Lower lobe of right lung (tissue), 2 donors: ENCODE measurements around the gene SCN4B. TPM values are rescaled to one million over a fixed set of nuclear protein-coding genes. Genes with fewer than 3 reads are reported as not detected.

Experiments used
- ATAC-seq, 2 donors: fragments of 200-7000 bp; cut with Tn5 transposase; one replicate each; pipeline ENCODE4 v1.9.1; 2020 to 2022; ENCODE audit warnings: mild to moderate bottlenecking in 2 of 2, moderate library complexity in 2 of 2
- DNase-seq: peaks from one replicate; pipeline ENCODE4 v3.0.0-alpha.2; 2020
- H3K27ac ChIP-seq: fragments of 200-600 bp; one replicate; pipeline ENCODE4 v1.8.0; 2022
- H3K27me3 ChIP-seq: fragments of 200-600 bp; one replicate; pipeline ENCODE4 v1.8.0; 2022; ENCODE audit warnings: low read depth
- H3K36me3 ChIP-seq: fragments of 200-600 bp; one replicate; pipeline ENCODE4 v1.8.0; 2022; ENCODE audit warnings: mild to moderate bottlenecking
- H3K4me1 ChIP-seq: fragments of 200-600 bp; one replicate; pipeline ENCODE4 v1.8.0; 2022
- H3K4me3 ChIP-seq: fragments of 200-600 bp; one replicate; pipeline ENCODE4 v1.8.0; 2022; ENCODE audit warnings: mild to moderate bottlenecking
- H3K9me3 ChIP-seq: fragments of 200-600 bp; one replicate; pipeline ENCODE4 v1.8.0; 2022
- intact Hi-C: fragments of 100-400 bp; cut with DNase I; formaldehyde crosslinking; loops from one replicate; pipeline ENCODE4 v1.11.0; 2022
- total RNA-seq: library from RNA; stranded (reverse); fragmentation: NEBNext Ultra II Directional; extraction: Animal tissue kit (Norgen Biotek cat#: 25700); gene quantifications from one replicate; pipeline ENCODE4 v1.2.1, GENCODE V29; 2021
- TF ChIP-seq, protein P1 (sequence below): fragments of 200-600 bp; IDR thresholded peaks from one replicate; pipeline ENCODE4 v1.8.0; 2022; ENCODE audit warnings: antibody characterized with exemption, mild to moderate bottlenecking
- donor health status: DM: no; HTN: yes; CAD: no; lungs with severe emphysema.

The SCN4B gene
- total RNA-seq, 1 donor from 2014 or later, result 6.0 TPM

DNA sequence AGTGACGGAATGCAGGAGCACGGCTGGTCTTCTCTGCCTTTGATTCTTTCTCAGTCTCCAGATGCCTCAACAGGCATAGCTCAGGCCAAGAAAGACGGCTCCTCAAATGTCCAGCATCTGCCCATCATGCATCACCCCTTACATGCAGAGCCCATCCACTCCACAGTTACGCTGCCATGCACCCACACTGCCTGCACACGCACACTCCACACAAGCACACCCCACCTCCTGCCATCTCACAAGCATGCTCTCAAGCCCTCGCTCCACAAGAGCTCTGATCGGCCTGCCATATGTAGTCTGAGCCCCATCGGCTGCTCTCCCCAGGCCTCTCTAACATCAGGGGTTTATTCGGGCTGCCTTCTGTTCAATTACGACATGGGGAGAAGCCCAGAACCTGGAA lies 18.8 kb downstream of the SCN4B start:
- intact Hi-C loops, result no loop called here
- peaks cover 5% of the 10 kb centered on the region for H3K36me3 ChIP-seq
- DNase-seq (no peak), ATAC-seq (no peak)
- TF ChIP-seq, protein P1, sequence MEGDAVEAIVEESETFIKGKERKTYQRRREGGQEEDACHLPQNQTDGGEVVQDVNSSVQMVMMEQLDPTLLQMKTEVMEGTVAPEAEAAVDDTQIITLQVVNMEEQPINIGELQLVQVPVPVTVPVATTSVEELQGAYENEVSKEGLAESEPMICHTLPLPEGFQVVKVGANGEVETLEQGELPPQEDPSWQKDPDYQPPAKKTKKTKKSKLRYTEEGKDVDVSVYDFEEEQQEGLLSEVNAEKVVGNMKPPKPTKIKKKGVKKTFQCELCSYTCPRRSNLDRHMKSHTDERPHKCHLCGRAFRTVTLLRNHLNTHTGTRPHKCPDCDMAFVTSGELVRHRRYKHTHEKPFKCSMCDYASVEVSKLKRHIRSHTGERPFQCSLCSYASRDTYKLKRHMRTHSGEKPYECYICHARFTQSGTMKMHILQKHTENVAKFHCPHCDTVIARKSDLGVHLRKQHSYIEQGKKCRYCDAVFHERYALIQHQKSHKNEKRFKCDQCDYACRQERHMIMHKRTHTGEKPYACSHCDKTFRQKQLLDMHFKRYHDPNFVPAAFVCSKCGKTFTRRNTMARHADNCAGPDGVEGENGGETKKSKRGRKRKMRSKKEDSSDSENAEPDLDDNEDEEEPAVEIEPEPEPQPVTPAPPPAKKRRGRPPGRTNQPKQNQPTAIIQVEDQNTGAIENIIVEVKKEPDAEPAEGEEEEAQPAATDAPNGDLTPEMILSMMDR, result no peak
- H3K9me3 ChIP-seq, result no peaks in the 10 kb centered on the region
- no peaks in the 10 kb centered on the region for H3K27me3 ChIP-seq
- no peak overlapping the region for H3K4me3 ChIP-seq
- H3K4me1 ChIP-seq, result no peaks in the 10 kb centered on the region
- no peak overlapping the region for H3K27ac ChIP-seq

DNA sequence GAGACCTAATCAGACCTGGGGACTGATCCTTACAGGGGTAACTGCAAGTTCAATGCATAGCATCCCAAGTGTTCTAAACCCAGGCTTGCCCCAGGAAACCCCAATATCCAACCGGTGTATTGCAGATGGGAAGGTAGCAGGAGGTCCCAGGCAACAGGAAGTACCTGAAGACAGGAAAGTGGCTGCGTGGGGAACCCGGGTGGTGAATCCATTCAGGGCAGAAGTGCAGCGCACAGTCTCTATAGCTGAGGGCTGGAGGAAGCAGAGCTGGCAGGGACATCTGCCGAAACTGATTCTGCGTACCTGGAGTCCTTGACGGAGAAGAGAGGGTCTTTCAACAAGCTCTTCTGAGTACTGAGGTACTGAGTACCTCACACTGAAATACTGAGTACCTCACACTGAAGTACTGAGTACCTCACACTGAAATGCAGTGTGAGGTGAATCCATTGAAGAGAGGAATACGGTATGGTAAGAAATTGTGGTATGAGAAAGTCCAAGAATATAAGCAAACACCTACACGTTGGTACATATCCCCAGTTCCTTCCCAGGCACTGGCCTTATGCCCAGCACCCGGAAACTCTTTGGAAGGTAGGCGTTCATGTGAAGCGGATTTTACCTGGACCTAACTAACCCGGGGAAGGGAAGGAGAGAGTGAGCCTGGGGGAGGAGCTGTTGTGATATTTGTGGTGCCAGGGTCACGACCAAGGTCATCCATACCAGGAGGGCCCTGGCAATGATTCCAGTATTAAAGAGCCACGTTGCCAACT lies 20.1 kb downstream of the SCN4B start:
- intact Hi-C loops, result no loop called here
- H3K36me3 ChIP-seq, result peaks cover under 1% of the 10 kb centered on the region
- no peak for DNase-seq
- no peaks in the 10 kb centered on the region for H3K9me3 ChIP-seq
- ATAC-seq, result no peak
- H3K4me3 ChIP-seq, result no peak overlapping the region
- no peak overlapping the region for H3K27ac ChIP-seq
- H3K4me1 ChIP-seq, result no peaks in the 10 kb centered on the region
- TF ChIP-seq, protein P1, result no peak
- H3K27me3 ChIP-seq, result no peaks in the 10 kb centered on the region

DNA sequence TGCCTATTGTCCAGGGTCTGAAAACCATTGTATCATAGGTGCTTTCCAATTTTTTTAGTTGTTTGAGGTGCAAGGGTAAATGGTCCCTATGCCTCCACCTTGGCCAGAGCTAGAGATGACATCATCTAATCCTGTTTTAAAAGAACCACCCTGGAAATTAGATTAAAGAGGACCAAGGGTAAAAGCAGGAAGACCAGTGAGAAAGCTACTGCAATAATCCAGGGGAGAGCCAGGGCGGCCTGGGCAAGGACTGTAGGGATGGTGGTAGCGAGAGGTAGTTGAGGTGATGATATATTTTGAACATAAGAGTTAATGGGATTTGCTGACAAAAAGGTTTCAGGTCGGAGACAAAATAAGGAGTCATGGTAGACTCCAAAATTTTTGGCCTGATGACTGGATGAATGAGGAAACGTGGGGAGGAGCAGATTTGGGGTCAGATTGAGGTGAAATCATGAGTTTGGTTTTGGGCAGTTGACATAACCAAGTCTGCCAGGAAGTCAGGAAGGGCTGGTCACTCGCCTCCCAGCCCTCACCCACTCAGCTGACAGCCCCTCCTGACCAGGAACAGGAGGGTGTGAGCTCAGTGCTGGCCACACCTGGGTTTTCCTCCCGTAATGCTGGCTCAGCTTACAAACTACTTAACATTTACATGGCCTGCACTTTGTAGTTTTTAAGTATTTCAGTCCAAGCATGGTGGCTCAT lies 23.0 kb downstream of the SCN4B start:
- Histone ChIP-seq H3K4me3 (no peak overlapping the region), H3K27ac (no peak overlapping the region), H3K36me3 (no peaks in the 10 kb centered on the region), H3K9me3 (no peaks in the 10 kb centered on the region), H3K27me3 (no peaks in the 10 kb centered on the region), H3K4me1 (no peaks in the 10 kb centered on the region)
- DNase-seq (no peak), ATAC-seq (peak; percentile 39 to 55)
- intact Hi-C loops, result no loop called here
- TF ChIP-seq, protein P1, result no peak

DNA sequence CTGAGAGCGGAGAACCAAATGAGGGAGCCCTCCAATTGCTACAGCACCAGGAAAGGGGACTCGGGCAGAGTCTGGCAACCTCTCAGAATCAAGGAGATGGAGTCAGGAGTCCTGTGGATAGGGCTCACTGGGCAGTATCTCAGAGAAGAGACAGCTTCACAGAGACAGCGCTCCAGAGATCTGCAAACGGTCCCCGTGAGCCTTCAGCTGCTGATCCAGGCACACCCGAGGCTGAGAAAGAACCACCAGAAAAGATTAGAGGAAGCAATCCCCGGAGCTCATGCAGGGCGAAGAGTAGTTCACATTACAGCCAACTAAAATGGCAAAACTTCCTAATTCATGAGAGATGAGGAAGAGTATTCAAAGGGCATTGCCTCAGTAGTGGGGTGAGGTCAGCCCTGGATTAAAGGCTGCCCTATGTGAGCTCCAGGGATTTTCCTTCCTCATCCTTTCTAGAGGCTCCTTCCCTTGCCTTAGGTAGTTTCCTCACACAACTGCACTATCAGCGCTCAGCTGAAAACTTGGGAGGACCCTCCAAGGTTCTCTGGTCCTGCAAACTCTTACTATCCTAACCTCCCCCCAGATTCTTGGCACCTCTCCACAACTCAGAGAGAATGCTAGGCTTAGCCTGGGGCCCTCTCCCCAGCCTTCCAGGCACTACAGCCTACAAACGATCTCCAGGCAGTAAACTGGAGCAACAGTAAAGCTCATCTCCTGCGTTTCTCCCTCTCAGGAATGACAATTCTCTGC lies 23.7 kb downstream of the SCN4B start:
- no peaks in the 10 kb centered on the region for H3K4me1 ChIP-seq
- intact Hi-C loops, result no loop called here
- ATAC-seq (peak; percentile 57 to 69), DNase-seq (no peak)
- H3K27me3 ChIP-seq, result no peaks in the 10 kb centered on the region
- no peak overlapping the region for H3K4me3 ChIP-seq
- no peaks in the 10 kb centered on the region for H3K9me3 ChIP-seq
- TF ChIP-seq, protein P1, result no peak
- H3K27ac ChIP-seq, result no peak overlapping the region
- no peaks in the 10 kb centered on the region for H3K36me3 ChIP-seq

DNA sequence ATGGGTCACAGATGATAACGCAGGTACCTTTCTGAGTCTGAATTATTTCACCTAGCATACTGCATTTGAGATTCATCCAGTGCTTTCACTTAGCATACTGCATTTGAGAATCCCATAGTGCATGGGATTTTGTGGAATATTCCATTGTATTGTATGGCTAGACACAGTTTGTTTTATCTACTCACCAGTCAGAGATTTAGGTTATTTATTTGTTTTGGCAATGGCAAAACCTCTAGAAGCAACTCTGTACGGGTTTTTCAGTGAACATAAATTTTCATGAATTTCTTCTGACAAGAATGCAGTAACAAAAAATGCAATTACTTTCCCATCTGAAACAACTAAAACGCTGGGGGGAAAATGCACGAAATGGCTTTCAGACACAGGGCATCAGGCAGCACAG lies 24.3 kb downstream of the SCN4B start:
- H3K27ac ChIP-seq, result no peak overlapping the region
- DNase-seq (no peak), ATAC-seq (no peak)
- no peak overlapping the region for H3K4me3 ChIP-seq
- intact Hi-C loops, result no loop called here
- H3K27me3 ChIP-seq, result no peaks in the 10 kb centered on the region
- H3K4me1 ChIP-seq, result no peaks in the 10 kb centered on the region
- H3K36me3 ChIP-seq, result no peaks in the 10 kb centered on the region
- TF ChIP-seq, protein P1, result no peak
- no peaks in the 10 kb centered on the region for H3K9me3 ChIP-seq
